Urothelium cell line (cell line): ENCODE results near the gene CLTCL1.
"Not testable (repeated sequence)": the region's sequence is repeated elsewhere in the genome, so short reads cannot be mapped to it uniquely, and the experiment has no call there.

Source experiments
- DNase-seq: peaks from one replicate; pipeline ENCODE4 v3.0.0; 2011; ENCODE audit warnings: low spot score, mixed read lengths
- FAIRE-seq: peaks from 2 replicates; lab custom pipeline; 2011; peaks lifted over from hg19 to GRCh38; lab: Jason Lieb, UNC

Gene CLTCL1

DNA sequence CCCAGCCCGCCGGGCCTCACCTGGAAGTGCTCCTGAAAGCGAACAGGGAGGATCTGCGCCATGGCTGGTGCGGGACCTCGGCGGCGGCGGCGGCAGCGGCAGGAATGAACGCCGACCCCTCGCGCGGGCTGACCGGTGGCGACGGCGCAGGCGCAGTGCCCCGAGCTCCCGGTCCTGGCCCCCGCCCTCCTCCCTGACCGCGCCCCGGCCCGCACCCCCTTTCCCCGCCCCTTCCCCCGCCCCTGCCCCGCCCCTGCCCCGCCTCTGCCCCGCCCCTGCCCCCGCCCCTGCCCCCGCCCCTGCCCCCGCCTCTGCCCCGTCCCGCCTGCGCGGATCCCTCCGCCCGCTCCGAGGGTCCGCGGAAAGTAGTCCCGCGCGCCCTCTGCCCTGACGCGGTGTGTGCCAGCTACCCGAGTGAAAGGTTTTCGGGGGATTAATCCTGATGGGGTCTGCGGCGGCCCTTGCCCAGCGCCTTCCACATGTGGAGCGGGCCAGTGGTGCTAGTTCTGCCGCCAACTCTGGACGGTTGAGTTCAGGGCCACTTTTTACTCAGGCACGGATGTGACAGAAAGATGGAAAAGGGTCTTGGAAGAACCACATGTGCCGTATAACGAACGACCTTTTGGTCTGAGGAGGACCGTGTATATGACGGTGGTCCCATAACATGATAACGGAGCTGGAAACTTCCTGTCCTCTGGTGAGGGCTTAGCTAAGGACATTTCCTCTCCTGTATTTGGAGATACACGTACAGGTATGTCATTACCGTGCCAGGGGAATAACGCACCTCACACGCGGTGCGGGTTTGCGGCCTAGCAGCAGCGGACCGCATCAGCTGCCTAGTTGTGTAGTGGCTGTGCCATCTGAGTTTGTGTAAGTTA is at the start of gene CLTCL1:
CLTCL1 (minus strand) TSS at position 140 of the 878 bp plus-strand sequence; CDS start at position 62, 78 bp downstream.
- FAIRE-seq: peak; percentile 97
- DNase-seq: peak; percentile 99

- FAIRE-seq (no peak), DNase-seq (no peak)
Measured at GRCh38 chr22:19337137-19337536, 45.6 kb upstream of the CLTCL1 start.

DNA sequence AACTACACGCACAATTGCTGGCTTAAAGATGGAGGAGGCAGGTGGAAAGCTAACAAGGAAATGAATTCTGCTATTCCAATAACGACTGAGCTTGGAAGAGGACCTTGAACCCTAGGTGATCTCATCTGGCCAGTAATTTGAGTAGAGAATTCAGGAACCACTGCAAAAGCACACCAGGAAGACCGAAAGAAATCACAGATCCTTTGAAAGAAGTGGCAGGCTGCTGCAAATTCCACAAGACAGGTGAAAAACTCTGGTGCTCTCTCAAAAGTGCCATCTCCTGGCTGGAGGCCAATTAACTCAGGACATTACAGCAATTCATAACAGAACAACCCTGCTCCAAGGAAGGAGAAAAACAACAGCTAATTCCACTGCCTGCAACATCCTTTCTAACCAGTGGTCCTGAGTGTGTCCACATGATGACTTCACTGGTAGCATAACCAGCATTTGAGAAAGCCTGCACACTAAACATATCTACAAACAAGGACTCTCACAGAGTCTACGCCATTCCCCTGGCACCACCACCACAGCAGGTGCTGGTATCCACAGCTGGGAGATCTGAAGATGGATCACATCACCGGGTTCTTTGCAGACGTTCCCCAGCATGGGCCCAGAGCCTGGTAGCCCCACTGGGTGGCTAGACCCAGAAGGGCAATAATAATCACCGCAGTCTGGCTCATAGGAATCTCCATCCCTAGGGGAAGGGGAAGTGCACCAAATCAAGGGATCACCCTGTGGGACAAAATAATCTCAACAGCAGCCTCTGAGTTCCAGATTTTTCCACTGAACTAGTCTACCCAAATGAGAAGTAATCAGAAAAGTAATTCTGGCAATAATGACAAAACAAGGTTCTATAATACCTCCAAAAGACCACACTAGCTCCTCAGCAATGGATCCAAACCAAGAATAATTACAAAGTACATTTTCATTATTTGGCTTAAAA is 44.9 kb upstream of the CLTCL1 start:
- FAIRE-seq (peak; percentile 97), DNase-seq (no peak)

DNA sequence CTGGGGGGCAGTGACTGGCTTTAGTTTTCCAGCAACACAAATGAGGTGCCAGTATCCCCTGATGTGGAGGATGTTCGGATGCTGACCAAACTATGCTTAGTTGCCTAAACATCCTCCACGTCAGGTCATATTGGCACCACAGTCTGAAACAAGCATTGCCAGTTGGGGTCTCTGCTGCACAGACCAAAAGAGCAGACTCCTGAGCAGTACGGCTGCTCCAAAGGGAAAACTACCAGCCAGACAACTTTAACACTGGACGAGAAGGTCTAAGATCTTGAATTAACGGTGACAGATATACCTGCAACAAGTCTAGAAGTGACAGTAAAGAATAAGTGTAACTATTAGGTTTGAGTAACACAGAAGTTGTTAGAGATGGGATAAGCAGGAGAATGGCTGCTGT is 40.5 kb upstream of the CLTCL1 start:
- FAIRE-seq (no peak), DNase-seq (no peak)

DNA sequence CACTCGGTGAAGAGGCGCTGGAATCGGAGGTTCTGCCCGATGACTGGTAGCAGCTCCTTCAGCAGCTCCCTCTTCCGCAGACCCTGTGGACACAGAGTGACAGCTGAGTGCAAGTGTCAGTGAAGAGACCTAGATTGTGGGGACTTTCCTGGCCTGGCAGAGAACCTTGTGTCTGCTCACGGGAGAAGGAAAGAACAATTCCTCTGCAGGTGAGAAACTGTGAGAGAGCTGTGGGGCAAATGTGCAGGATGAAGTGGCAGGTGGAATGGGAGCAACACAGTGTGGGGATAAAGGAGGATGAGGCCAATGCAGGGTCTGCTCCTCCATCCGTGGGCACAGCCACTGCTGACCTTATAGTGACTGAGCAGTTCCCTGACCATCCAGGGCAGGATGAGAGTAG is 40.0 kb upstream of the CLTCL1 start:
- FAIRE-seq (peak; percentile 86), DNase-seq (no peak)

DNA sequence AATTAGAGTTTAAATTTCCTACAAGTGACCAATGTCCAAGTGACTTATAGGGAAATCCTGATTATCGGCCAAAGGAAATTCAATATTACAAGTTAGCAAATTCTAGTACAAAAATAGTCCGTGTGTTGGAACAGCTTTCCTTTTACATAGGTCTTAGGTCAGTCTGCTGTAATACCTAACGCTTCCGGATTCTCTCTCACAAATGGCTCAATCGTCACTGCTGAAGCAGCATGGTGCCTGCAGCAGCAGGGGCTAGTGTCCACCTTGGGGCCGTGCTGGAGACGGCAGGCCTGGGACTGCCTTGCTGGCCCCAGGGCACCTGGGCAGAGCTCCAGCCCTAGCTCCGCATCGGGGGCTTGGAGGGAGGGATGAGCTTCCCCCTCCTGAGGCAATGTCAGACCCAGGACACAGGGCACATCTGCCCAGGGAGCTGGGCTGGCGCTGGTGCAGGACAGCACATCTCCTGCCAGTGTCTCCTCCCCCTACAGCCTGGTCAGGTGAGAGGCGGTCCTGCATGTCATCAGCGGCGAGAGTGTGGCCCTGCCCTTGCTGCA is 39.4 kb upstream of the CLTCL1 start:
- FAIRE-seq: no peak

GRCh38 chr22:19330205-19330604 is 38.7 kb upstream of the CLTCL1 start:
- DNase-seq: not testable (repeated sequence)
- peak; percentile 48 for FAIRE-seq

More for the DNA sequence above, 39.4 kb upstream of the CLTCL1 start:
- no peak for DNase-seq

- DNase-seq: no peak
- no peak for FAIRE-seq
Measured at GRCh38 chr22:19329454-19329853, 37.9 kb upstream of the CLTCL1 start.

DNA sequence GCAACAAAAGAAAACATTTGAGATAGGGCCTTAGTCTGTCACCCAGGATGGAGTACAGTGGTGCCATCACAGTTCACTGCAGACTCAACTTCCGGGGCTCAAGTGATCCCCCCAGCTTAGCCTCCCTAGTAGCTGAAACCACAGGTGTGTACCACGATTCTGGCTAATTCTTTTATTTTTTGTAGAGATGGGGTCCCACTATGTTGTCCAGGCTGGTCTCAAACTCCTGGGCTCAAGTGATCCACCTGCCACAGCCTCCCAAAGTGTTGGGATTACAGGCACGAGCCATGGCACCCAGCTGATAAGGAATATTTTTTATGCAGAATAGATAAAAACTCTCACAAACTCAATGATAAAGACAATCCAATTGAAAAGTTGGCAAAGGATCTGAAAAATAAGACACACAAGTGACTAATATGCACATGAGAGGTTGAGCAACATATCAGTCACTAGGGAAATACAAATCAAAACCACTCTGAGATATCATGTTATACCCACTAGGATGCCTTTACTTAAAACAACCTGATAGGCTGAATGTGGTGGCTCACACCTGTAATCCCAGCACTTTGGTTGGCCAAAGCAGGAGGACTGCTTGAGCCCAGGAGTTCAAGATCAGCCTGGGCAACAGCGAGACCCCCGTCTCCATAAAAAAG is 33.9 kb upstream of the CLTCL1 start:
- DNase-seq: no peak

GRCh38 chr22:19323420-19323819 is 31.9 kb upstream of the CLTCL1 start:
- not testable (repeated sequence) for DNase-seq, FAIRE-seq

More for the DNA sequence above, 33.9 kb upstream of the CLTCL1 start:
- peak; percentile 13 for FAIRE-seq

- DNase-seq (no peak), FAIRE-seq (peak; percentile 17)
Measured at GRCh38 chr22:19321757-19322156, 30.2 kb upstream of the CLTCL1 start.

DNA sequence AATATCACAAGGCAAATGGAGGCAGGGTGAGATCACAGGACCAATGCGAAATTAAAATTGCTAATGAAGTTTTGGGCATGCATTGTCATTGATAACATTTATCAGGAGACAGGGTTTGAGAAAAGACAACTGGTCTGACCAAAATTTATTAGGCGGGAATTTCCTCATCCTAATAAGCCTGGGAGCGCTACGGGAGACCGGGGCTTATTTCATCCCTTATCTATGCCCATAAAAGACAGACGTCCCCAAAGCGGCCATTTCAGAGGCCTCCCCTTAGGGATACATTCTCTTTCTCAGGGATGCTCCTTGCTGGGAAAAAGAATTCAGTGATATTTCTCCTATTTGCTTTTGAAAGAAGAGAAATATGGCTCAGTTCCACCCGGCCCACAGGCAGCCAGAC is 28.6 kb upstream of the CLTCL1 start:
- not testable (repeated sequence) for DNase-seq, FAIRE-seq

DNA sequence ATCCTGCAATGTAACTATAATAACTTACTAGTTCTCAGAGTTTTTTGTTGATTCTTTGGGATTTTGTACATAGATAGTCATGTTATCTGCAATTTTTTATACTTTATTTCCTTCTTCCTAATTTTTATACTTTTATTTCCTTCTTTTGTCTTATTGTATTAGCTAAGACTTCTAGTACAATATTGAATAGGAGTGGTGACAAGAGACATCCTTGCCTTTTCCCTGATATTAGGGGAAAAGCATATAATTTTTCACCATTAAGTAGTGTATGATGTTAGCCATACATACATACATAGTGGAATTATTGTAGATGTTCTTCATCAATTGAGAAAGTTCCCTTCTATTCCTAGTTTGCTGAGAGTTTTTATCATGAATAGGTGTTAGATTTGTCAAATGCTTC is 27.8 kb upstream of the CLTCL1 start:
- FAIRE-seq (no peak), DNase-seq (no peak)

GRCh38 chr22:19317865-19318264 is 26.3 kb upstream of the CLTCL1 start:
- DNase-seq: no peak
- no peak for FAIRE-seq

DNA sequence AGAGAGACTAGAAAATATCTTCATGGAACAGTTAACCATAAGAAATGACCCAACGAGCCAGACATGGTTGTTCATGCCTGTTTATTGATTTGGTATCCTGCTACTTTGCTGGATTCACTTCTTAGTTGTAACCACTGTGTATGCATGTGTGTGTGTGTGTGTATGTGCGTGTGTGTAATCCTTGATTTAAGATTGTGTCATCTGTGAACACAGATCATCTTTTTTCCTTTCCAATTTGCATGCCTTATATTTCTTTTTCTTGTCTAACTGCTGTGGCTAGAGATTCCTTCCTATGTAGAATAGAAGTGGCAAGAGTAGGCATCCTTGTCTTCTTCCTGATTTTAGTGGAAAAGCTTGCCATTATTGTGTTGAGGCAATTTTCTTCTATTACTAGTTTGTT is 16.4 kb upstream of the CLTCL1 start:
- DNase-seq (no peak), FAIRE-seq (peak; percentile 37)

DNA sequence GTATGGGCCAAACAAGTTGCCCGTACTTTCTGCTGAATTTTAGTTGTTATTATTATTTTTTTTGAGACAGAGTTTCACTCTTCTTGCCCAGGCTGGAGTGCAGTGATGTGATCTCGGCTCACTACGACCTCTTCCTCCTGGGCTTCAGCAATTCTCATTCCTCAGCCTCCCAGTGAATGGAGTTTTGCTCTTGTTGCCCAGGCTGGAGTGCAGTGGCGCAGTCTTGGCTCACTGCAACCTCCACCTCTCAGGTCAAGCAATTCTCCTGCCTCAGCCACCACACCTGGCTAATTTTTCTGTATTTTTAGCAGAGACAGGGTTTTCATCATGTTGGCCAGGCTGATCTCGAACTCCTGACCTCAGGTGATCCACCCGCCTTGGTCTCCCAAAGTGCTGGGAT is 15.0 kb upstream of the CLTCL1 start:
- DNase-seq, FAIRE-seq: not testable (repeated sequence)

DNA sequence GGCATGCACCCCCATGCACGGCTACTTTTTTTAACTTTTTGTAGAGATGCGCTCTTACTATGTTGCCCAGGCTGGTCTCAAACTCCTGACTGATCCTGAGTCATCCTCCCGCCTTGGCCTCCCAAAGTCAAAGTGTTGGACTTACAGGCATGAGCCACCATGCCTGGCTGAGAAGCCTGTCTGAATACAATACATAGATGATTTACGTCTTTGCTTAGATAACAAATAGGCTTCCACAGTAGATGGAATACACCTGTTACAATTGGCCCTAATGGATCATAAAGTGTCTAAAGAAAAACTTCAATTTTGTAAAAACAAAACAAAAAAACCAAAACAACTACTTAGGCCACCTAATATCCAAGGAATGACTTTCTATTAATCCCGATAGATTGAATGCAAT is 13.0 kb upstream of the CLTCL1 start:
- FAIRE-seq (peak; percentile 48), DNase-seq (no peak)

DNA sequence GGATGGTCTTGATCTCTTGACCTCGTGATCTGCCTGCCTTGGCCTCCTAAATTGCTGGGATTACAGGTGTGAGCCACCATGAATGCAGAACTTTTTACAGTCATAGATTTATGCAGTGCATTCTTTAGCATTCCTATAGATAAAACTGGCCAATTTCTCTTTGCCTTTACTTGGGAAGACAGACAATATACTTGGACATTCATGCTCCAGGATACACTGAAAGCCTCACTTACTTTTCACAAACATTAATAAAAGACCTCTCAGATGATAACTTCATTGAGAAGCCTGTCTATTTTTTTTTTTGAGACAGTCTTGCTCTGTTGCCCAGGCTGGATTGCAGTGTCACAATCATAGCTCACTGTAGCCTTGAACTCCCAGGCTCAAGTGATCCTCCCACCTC is 12.3 kb upstream of the CLTCL1 start:
- FAIRE-seq (no peak), DNase-seq (no peak)

- FAIRE-seq (no peak), DNase-seq (no peak)
Measured at GRCh38 chr22:19295733-19296132, 4.2 kb upstream of the CLTCL1 start.

DNA sequence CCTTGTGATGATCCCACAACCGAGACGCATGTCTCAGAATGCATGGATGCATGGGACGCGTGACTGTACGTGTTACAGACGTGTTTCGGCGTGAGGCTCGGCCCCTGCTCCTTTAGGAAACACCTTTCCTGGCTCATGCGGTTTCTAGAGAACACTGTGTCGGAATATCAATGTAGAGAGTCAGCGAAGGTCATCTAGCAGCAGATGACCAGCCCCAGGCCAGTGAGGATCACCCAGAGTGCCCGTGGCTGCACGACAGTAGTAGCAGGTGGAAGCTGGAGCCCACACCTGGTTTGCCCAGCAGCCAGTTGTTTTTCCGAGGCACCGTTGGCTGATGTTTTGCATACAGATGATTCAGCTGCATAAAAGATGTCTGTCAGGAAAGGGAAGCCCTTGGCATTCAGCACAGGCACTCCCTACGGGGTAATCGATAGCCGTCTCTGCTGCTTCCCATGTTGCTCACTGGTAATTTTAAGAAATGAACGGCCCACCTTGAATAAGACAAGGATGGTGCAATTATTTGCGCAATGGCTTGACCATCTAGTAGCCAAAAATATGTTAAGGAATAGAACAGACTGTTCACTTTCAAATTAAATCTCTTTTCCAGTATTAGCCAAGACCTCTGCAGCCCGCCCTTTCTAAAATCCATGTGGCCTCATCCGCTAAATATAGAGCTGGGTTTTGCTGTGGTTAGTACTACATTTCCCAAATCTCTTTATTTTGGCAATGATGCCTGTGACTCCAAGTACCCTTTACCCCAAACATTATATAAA is 1.1 kb upstream of the CLTCL1 start:
- no peak for DNase-seq
- FAIRE-seq: no peak
